ENCODE data around the gene HTR3C.
"Not testable (repeated sequence)": the region's sequence is repeated elsewhere in the genome, so short reads cannot be mapped to it uniquely, and the experiment has no call there.

Gene HTR3C

GRCh38 chr3:184052767-184053166, at the start of gene HTR3C:
Gene HTR3C, plus strand, starts transcription at chr3:184053047. Its CDS starts 34 bp downstream, at chr3:184053081.
- DNase-seq, result no peak

- no peak for DNase-seq
Observed at GRCh38 chr3:184003187-184003967, 49.5 kb upstream of the HTR3C start.

- DNase-seq, result no peak
Observed at GRCh38 chr3:184004476-184004875, 48.4 kb upstream of the HTR3C start.

GRCh38 chr3:184005941-184006507, 46.8 kb upstream of the HTR3C start:
- DNase-seq, result peak; percentile 98

- not testable (repeated sequence) for DNase-seq
Observed at GRCh38 chr3:184007143-184007813, 45.6 kb upstream of the HTR3C start.

- DNase-seq, result no peak
Observed at GRCh38 chr3:184008161-184008560, 44.7 kb upstream of the HTR3C start.

- DNase-seq, result no peak
Observed at GRCh38 chr3:184011230-184011876, 41.5 kb upstream of the HTR3C start.

GRCh38 chr3:184011937-184012889, 40.6 kb upstream of the HTR3C start:
- no peak for DNase-seq

- DNase-seq, result peak; percentile 34
Observed at GRCh38 chr3:184015381-184016019, 37.3 kb upstream of the HTR3C start.

- DNase-seq, result no peak
Observed at GRCh38 chr3:184016169-184016570, 36.7 kb upstream of the HTR3C start.

- peak; percentile 74 for DNase-seq
Observed at GRCh38 chr3:184016811-184017671, 35.8 kb upstream of the HTR3C start.

GRCh38 chr3:184017672-184018423, 35.0 kb upstream of the HTR3C start, which contains the start of gene ABCC5:
Gene ABCC5, minus strand, starts transcription at chr3:184017884. Its CDS starts 3,492 bp downstream, at chr3:184014392.
- DNase-seq, result peak; percentile 98

GRCh38 chr3:184018424-184018973, 34.3 kb upstream of the HTR3C start:
- no peak for DNase-seq

GRCh38 chr3:184022323-184022722, 30.5 kb upstream of the HTR3C start:
- DNase-seq, result no peak

GRCh38 chr3:184025256-184025655, 27.6 kb upstream of the HTR3C start:
- not testable (repeated sequence) for DNase-seq

GRCh38 chr3:184028275-184028890, 24.5 kb upstream of the HTR3C start:
- DNase-seq, result not testable (repeated sequence)

GRCh38 chr3:184029443-184029842, 23.4 kb upstream of the HTR3C start:
- no peak for DNase-seq

- no peak for DNase-seq
Observed at GRCh38 chr3:184030536-184030935, 22.3 kb upstream of the HTR3C start.

Measured in NCI-H774 (cell line).